ENCODE data around the gene USP10.

The USP10 gene

GRCh38 chr16:84675884-84676283, 23.9 kb upstream of the USP10 start:
- H3K27ac ChIP-seq = no peak overlapping the region
- TF ChIP-seq, protein P1, sequence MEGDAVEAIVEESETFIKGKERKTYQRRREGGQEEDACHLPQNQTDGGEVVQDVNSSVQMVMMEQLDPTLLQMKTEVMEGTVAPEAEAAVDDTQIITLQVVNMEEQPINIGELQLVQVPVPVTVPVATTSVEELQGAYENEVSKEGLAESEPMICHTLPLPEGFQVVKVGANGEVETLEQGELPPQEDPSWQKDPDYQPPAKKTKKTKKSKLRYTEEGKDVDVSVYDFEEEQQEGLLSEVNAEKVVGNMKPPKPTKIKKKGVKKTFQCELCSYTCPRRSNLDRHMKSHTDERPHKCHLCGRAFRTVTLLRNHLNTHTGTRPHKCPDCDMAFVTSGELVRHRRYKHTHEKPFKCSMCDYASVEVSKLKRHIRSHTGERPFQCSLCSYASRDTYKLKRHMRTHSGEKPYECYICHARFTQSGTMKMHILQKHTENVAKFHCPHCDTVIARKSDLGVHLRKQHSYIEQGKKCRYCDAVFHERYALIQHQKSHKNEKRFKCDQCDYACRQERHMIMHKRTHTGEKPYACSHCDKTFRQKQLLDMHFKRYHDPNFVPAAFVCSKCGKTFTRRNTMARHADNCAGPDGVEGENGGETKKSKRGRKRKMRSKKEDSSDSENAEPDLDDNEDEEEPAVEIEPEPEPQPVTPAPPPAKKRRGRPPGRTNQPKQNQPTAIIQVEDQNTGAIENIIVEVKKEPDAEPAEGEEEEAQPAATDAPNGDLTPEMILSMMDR (conservative IDR thresholded peaks at IDR 0.05) = no peak

- TF ChIP-seq, protein P1 (conservative IDR thresholded peaks at IDR 0.05) = no peak
- no peak overlapping the region for H3K27ac ChIP-seq
These were observed 22.6 kb upstream of the USP10 start for GRCh38 chr16:84677017-84677803.

- TF ChIP-seq, protein P1 (conservative IDR thresholded peaks at IDR 0.05) = no peak
These were observed 22.0 kb upstream of the USP10 start for GRCh38 chr16:84677849-84678248.

DNA sequence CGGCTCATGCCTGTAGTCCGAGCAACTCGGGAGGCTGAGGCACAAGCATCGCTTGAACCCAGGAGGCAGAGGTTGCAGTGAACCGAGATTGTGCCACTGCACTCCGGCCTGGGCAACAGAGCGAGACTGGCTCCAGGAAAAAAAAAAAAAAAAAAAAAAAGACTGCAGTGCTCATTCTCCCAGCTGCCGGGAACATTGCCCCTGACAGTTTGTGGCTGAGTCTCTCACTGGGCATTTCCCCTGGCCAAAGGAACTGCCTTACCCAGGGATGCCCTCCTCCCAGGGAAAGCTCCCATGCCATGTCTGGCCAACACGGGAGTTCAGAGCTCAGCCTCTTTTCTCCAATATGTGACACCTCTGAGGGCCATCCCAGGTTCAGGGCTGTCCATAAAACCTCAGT, 21.3 kb upstream of the USP10 start:
- H3K27ac ChIP-seq = no peak overlapping the region
- TF ChIP-seq, protein P1 (conservative IDR thresholded peaks at IDR 0.05) = no peak

More at GRCh38 chr16:84677849-84678248, 22.0 kb upstream of the USP10 start:
- no peak overlapping the region for H3K27ac ChIP-seq

DNA sequence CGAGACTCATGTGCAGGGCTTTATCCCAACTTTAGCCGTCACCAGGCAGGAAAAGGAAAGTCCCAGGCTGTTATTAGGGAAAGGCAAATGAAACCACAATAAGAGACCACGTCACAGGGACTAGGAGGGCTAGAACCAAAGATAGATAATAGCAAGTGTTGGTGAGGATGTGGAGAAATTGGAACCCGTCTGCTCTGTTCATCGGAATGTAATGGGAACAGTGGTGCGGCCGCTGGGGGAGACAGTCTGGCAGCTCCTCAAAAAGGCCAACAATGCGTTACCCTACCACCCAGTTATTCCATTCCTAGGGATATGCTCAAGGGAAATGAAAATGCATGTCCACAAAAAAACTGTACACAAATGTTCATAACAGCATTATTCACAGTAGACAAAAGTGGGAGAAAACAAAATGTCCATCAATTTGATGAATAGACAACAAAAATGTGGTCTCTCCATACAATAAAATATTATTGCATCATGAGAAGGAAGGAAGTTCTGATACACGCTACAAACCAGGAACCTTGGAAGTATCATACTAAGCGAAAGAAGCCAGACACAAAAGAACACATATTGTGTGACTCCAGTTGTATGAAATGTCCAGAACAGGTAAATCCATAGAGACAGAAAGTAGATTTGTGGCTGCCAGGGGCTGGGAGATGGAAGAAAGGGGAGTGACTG, 19.5 kb upstream of the USP10 start:
- TF ChIP-seq, protein P1 (conservative IDR thresholded peaks at IDR 0.05) = no peak
- no peak overlapping the region for H3K27ac ChIP-seq

GRCh38 chr16:84680843-84681629, 18.8 kb upstream of the USP10 start:
- no peak overlapping the region for H3K27ac ChIP-seq
- TF ChIP-seq, protein P1 (conservative IDR thresholded peaks at IDR 0.05) = no peak
